ENCODE results near the gene HIP1.
"Not testable (repeated sequence)": the region's sequence is repeated elsewhere in the genome, so short reads cannot be mapped to it uniquely, and the experiment has no call there.

The HIP1 gene

GRCh38 chr7:75613351-75613750 lies 125.4 kb downstream of the HIP1 start:
- no peak overlapping the region for H3K4me3 ChIP-seq (ENCODE audit: control insufficient read depth, low read depth, low read length)
- no peak for TF ChIP-seq CTCF (IDR thresholded peaks at IDR 0.05; ENCODE audit: control insufficient read depth, insufficient read depth, low read depth, low read length, missing control alignments)
- DNase-seq (ENCODE audit: low read depth), result no peak

- TF ChIP-seq CTCF (IDR thresholded peaks at IDR 0.05; ENCODE audit: control insufficient read depth, insufficient read depth, low read depth, low read length, missing control alignments), result no peak
- no peak for DNase-seq (ENCODE audit: low read depth)
- no peak overlapping the region for H3K4me3 ChIP-seq (ENCODE audit: control insufficient read depth, low read depth, low read length)
Observed at GRCh38 chr7:75611557-75612178, 127.1 kb downstream of the HIP1 start.

- DNase-seq (ENCODE audit: low read depth); H3K4me3 ChIP-seq (ENCODE audit: control insufficient read depth, low read depth, low read length): not testable (repeated sequence)
Observed at GRCh38 chr7:75609416-75609815, 129.3 kb downstream of the HIP1 start.

- DNase-seq (ENCODE audit: low read depth), result no peak
- TF ChIP-seq CTCF (IDR thresholded peaks at IDR 0.05; ENCODE audit: control insufficient read depth, insufficient read depth, low read depth, low read length, missing control alignments), result no peak
Observed at GRCh38 chr7:75608451-75609122, 130.2 kb downstream of the HIP1 start.

GRCh38 chr7:75604408-75604807 lies 134.3 kb downstream of the HIP1 start:
- no peak overlapping the region for H3K4me3 ChIP-seq (ENCODE audit: control insufficient read depth, low read depth, low read length)
- DNase-seq (ENCODE audit: low read depth), result no peak
- no peak for TF ChIP-seq CTCF (IDR thresholded peaks at IDR 0.05; ENCODE audit: control insufficient read depth, insufficient read depth, low read depth, low read length, missing control alignments)

More at GRCh38 chr7:75608451-75609122, 130.2 kb downstream of the HIP1 start:
- H3K4me3 ChIP-seq (ENCODE audit: control insufficient read depth, low read depth, low read length), result no peak overlapping the region

GRCh38 chr7:75602831-75603230 lies 135.9 kb downstream of the HIP1 start:
- DNase-seq (ENCODE audit: low read depth); H3K4me3 ChIP-seq (ENCODE audit: control insufficient read depth, low read depth, low read length): not testable (repeated sequence)

- TF ChIP-seq CTCF (IDR thresholded peaks at IDR 0.05; ENCODE audit: control insufficient read depth, insufficient read depth, low read depth, low read length, missing control alignments), result no peak
- DNase-seq (ENCODE audit: low read depth), result no peak
Observed at GRCh38 chr7:75601539-75601938, 137.2 kb downstream of the HIP1 start.

GRCh38 chr7:75600748-75601147 lies 138.0 kb downstream of the HIP1 start:
- H3K4me3 ChIP-seq (ENCODE audit: control insufficient read depth, low read depth, low read length); DNase-seq (ENCODE audit: low read depth): not testable (repeated sequence)

More at GRCh38 chr7:75601539-75601938, 137.2 kb downstream of the HIP1 start:
- H3K4me3 ChIP-seq (ENCODE audit: control insufficient read depth, low read depth, low read length), result no peak overlapping the region

Measured in AG09309 (cell line).